ENCODE results near the gene GNL2.
"Not testable (repeated sequence)": the region's sequence is repeated elsewhere in the genome, so short reads cannot be mapped to it uniquely, and the experiment has no call there.

The GNL2 gene

DNA sequence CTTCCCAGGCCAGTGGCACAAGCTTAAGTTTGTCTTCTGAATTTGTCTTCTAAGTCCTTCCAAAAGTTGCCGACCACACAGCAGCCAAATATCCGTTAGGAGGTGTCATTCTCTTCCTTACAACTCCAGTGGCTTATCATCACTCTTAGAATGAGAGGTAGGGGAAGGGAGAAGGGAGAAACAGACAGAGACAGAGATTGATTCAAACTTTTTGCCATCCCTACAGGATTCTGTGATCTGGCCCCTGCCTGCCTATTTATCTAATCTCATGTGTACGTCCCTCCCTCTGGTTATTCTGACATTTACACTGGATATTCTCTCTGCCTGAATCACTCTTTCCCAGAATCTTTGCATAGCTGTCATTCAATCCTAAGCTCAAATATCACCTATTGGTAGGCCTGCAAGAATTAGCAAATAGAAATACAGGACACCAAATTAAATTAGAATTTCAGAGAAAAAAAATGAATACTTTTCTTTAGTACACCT, 488 bp upstream of the GNL2 start:
- peak overlapping the region; percentile 74; the same call in 1 of the 2 replicates for H3K27ac ChIP-seq

GRCh38 chr1:37593726-37594125, 2.0 kb downstream of the GNL2 start:
- TF ChIP-seq, protein P1, sequence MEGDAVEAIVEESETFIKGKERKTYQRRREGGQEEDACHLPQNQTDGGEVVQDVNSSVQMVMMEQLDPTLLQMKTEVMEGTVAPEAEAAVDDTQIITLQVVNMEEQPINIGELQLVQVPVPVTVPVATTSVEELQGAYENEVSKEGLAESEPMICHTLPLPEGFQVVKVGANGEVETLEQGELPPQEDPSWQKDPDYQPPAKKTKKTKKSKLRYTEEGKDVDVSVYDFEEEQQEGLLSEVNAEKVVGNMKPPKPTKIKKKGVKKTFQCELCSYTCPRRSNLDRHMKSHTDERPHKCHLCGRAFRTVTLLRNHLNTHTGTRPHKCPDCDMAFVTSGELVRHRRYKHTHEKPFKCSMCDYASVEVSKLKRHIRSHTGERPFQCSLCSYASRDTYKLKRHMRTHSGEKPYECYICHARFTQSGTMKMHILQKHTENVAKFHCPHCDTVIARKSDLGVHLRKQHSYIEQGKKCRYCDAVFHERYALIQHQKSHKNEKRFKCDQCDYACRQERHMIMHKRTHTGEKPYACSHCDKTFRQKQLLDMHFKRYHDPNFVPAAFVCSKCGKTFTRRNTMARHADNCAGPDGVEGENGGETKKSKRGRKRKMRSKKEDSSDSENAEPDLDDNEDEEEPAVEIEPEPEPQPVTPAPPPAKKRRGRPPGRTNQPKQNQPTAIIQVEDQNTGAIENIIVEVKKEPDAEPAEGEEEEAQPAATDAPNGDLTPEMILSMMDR (conservative IDR thresholded peaks at IDR 0.05): no peak
- H3K27ac ChIP-seq: no peak overlapping the region

More for the DNA sequence above, 488 bp upstream of the GNL2 start:
- TF ChIP-seq, protein P1 (conservative IDR thresholded peaks at IDR 0.05): no peak

GRCh38 chr1:37588939-37589338, 6.8 kb downstream of the GNL2 start:
- H3K27ac ChIP-seq: no peak overlapping the region
- TF ChIP-seq, protein P1 (conservative IDR thresholded peaks at IDR 0.05): no peak

DNA sequence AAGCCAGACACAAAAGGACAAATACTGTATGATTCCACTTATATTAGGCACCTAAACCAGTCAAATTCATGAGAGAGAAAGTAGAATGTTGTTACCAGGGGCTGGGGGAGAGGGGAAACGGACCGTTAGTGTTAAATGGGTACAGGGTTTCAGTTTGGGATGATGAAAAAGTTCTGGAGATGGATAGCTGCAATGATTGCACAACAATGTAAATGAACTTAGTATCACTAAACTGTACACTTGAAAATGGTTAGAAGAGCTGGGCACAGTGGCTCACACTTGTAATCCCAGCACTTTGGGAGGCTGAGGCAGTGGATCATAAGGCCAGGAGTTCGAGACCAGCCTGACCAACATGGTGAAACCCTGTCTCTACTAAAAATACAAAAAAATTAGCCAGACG, 11.2 kb downstream of the GNL2 start:
- not testable (repeated sequence) for H3K27ac ChIP-seq

DNA sequence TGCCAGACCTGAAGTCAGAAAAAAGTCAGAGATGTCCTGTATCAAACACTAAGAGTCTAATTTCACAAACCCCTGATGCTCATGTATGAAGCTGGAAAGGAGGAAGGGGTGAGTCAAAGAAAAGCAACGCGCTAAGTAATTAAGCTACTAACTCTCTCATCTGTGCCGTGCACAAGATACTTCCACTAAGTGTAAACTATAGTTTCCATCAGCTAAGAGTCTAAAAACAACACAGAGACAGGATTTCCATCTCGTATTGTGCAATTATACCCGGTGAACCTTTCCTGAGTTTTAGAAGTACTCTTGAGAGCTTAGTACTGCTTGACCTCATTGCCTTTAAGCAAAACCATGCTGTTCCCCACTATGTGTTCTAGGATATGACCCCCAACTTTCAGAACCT, 20.0 kb downstream of the GNL2 start:
- no peak overlapping the region for H3K27ac ChIP-seq
- TF ChIP-seq, protein P1 (conservative IDR thresholded peaks at IDR 0.05): no peak

DNA sequence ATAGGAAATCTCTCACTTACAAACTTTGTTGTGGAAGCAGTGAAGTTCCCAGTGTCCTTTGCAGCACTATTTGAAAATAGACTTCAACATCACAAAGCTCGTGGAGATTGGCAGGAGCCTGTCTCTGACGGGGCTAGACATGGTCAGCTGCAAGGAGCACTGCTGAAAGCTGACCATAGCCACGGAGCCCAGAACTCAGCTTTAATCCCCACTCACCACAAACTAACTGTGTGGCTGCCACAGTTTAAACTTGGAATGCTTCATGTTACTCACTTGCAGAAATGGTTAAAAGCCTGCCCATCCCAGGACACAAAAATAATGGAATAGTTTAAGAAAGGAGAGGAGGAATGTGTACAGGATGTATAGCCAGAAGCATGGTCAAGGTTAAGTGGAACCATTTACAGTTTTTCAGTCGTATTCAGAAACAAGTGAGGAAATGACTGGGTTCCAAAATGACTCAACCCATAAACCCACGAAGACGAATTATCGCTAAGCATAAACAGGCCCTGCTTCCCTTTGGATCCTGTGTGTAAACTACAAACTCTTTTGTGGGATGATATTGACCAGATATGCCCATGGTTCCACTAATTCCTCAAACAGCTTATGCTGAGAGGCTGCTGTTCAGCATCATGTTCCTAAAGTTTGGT, 20.8 kb downstream of the GNL2 start:
- H3K27ac ChIP-seq: no peak overlapping the region
- TF ChIP-seq, protein P1 (conservative IDR thresholded peaks at IDR 0.05): no peak

DNA sequence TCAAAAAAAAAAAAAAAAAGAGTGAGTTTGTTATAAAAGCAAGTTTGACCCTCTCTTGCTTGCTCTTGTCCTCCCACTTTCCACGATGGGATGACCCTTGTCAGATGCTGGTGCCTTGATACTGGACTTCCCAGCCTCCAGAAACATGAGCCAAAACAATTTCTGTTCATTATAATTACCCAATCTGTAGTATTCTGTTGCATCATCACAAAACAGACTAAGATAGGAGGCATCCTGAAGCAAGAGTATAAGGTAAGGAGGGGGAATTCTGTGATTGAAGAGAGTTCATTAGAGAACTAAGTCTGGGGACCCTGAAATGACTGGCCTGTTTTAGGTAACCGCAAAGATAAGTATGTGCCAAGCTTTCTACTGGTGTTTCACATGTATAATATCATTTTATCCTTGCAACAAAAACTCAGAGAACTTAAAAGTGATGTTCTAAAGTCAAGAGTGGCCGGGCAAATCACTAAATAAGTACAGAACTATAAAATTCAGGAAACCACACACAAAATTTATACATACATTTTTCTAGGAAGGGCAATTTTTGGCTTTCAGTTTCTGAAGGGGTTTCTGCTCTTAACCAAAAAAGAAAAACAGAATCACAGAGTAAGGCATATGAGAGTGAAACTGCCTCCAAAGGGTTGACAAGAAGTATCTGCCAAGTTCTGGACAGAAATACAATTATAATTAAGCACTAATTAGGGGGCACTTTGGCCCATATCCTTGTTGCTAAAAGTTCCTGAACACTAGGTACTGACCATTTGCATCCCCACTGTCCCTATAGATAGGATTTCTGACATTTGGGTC, 25.0 kb downstream of the GNL2 start:
- TF ChIP-seq, protein P1 (conservative IDR thresholded peaks at IDR 0.05): no peak
- no peak overlapping the region for H3K27ac ChIP-seq

- no peak overlapping the region for H3K27ac ChIP-seq
- TF ChIP-seq, protein P1 (conservative IDR thresholded peaks at IDR 0.05): no peak
Measured at GRCh38 chr1:37567023-37567422, 28.7 kb downstream of the GNL2 start.
